Stimulated activated CD8-positive, alpha-beta memory T cell treated with anti-CD3 and anti-CD28 coated beads, Interleukin-7, amount 100 ng/mL, for 24 hours (primary cell): ENCODE data around the gene ALDOA.
A peak's percentile ranks its signal among the peaks of the same experiment; 100 is the strongest.

Experiments
- DNase-seq: peaks from one replicate; pipeline ENCODE4 v3.0.0-alpha.2; 2020; ENCODE audit warnings: low read depth

The ALDOA gene

DNA sequence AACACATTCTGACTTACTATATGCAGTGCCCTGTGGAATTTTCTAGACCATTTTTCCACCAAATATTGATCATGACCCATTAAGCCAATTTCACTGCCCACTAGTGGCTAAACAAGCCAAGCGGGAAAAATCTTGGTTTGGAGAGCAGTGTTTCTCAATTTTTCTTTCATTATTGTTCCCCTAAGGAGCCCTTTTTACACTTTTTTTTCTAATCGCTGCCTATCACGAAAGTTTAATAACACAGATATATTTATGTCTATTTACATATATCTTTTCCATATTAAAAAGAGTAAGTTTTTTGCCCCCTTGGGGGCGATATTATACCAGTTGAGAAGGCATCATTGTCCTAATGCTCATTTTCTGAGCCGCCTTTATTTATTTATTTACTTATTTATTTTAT is 23.7 kb upstream of the ALDOA start:
- no peak for DNase-seq

- DNase-seq: no peak
Measured at GRCh38 chr16:30046178-30046577, 19.4 kb upstream of the ALDOA start.

DNA sequence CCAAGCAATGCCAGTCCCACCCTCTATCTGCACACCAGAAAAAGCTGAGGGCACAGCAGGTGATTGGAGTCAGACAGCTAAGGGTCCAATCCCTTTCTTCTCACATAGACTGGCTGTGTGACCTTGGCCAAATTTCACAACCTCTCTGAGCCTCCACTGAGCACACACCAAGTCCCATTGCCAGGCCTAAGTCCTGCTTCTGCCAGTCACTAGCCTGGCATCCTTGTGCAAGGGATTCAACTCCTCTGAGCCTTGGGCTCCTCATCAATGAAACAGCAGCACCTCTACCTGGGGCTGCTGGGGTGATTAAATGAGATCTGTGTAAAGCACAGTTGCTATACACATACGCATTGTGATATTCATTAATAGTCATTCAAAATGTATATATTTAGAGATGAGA is 19.0 kb upstream of the ALDOA start:
- DNase-seq: no peak

- no peak for DNase-seq
Measured at GRCh38 chr16:30049871-30050270, 15.7 kb upstream of the ALDOA start.

GRCh38 chr16:30051518-30051917 is 14.0 kb upstream of the ALDOA start:
- DNase-seq: no peak

GRCh38 chr16:30052671-30053372 is 12.7 kb upstream of the ALDOA start:
- peak; percentile 87 for DNase-seq

DNA sequence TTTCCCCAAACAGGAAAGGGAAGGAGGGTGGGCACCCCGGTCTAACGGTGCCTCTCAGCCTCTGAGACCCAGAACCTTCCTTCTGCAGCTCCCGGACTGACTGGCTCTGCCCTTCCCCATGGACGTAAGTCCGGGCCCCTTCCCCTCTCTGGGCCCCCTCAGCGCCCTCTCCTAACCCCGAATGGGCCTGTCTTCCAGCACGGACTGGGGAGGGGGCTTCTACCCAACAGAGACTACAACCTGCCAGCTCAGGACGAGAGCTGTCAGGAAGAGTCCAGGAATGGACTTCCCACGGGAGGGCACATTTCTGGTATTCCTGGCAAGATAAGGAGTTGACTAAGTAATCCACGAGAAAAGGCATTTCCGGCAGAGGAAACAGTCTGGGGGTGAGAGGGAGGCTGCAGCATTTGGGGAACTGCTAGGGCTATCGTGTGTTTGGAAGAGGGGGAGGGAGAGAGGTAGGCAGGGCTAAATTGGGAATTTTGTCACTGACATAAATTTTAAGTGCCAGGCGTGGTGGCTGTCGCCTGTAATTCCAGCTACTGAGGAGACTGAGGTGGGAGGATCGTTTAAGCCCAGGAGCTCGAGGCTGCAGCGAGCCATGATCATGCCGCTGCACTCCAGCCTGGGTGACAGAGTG is 12.1 kb upstream of the ALDOA start:
- no peak for DNase-seq

DNA sequence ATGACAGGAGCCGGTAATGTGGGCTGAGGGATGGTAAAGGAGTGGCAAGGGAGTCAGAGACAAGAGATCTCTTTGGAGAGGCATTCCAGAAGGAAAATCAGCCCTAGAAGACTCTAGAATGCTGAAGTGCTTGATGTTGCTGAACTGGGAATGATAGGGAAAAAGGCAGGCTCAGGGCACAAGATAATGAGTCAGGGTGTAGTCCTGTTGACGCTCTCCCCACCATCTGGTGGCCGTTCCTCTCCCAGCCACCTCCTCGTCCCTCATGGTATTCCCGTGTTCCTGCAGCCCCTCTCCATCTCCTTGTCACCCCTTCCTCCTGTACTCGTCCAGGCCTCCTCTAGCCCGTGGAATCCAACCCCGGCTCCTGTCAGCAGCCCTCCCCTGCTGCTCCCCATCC is 11.1 kb upstream of the ALDOA start:
- no peak for DNase-seq

- DNase-seq: no peak
Measured at GRCh38 chr16:30054959-30055553, 10.5 kb upstream of the ALDOA start.

- DNase-seq: no peak
Measured at GRCh38 chr16:30060346-30060745, 5.2 kb upstream of the ALDOA start.

GRCh38 chr16:30060836-30061554 is 4.6 kb upstream of the ALDOA start:
- no peak for DNase-seq

- no peak for DNase-seq
Measured at GRCh38 chr16:30063278-30063892, 2.2 kb upstream of the ALDOA start.

DNA sequence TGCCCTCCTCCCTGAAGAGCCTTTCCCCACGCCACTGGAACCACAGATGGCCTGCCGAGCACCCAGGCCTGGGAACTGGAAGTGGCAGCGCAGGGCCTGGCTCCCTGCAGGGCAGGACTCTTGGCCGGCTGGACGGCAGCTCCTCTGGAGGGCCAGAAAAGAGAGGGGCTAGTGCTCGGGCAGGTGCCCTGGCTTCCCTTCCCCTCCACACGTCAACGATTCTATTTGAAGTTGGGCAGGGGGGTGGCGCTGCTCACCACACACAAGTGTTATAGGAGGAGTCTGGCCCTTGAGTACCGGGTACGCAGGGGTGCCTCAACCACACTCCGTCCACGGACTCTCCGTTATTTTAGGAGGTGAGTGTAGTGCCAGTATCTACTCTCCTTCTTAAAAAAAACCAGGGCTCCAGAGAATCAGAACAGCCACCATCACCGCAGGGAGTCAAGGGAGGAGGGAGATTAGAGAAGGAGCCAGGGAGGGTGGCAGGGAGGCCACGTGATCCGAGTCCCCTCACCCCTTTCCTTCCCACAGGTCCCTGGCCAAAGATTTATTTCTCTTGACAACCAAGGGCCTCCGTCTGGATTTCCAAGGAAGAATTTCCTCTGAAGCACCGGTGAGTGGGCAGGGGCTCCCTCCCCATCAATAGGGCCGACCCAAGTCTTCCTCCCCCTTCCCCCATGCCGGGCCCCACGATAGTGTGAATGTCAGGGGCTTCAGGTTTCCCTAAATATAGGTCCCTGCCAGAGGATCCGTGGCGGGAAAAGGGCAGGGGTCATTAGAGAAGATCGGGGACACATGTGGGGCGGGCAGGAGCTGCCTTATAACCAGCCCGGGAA is 1.4 kb upstream of the ALDOA start:
- DNase-seq: peak; percentile 50

DNA sequence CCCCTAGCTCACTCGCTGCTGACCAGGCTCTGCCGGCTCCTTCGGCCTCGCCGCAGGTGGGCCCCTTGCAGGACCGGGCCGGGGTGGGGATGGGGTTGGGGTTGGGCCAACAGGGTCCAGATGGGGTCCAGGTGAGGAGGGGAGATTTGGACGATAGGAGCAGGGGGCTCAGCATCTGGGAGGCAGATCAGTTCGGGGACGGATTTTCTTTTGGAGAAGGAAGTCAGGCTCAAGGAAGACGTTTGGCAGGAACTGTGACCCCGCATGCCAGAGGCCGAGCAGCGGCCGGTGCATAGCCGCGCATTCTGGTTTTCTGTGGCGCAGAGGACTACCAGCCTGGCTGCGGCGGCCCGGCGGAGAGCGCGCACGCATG is 845 bp upstream of the ALDOA start:
- DNase-seq: no peak

GRCh38 chr16:30065943-30066760 is 592 bp downstream of the ALDOA start:
- DNase-seq: no peak

DNA sequence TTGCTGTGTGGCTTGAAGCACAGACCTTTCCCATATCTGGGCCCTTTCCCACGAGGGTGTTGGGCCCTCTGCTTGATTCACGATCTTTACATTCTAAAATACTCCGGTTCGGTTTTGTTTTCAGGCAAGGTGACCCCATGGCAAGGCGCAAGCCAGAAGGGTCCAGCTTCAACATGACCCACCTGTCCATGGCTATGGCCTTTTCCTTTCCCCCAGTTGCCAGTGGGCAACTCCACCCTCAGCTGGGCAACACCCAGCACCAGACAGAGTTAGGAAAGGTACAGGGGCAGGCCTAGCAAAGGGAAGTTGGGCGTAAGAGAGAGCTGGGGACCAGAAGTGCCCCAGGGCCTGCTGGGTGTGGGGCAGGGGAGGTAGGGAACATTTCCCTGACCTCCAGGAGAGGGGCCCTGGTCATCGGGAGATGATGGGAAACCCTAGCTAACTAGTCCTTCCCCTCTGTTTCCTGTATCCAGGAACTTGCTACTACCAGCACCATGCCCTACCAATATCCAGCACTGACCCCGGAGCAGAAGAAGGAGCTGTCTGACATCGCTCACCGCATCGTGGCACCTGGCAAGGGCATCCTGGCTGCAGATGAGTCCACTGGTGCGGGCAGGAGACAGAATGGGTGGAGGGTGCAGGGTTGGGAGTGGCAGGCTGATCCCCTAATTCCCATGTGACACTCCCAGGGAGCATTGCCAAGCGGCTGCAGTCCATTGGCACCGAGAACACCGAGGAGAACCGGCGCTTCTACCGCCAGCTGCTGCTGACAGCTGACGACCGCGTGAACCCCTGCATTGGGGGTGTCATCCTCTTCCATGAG is 1.4 kb downstream of the ALDOA start:
- no peak for DNase-seq

GRCh38 chr16:30067584-30067916 is 2.0 kb downstream of the ALDOA start:
- no peak for DNase-seq

DNA sequence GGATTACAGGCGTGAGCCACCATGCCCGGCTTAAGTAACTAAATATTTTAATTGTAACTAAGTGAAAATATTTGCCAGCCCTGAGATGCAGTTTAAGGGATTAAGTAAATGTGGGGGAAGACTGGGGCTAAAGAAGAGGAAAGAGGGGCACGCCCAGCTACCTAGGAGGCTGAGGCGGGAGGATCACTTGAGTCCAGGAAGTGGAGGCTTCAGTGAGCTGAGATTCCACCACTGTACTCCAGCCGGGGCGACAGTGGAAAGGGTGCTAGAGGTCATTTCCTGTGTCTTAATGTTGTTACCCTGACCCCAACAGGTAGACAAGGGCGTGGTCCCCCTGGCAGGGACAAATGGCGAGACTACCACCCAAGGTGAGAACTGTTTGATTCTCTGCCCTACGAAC is 2.8 kb downstream of the ALDOA start:
- no peak for DNase-seq

DNA sequence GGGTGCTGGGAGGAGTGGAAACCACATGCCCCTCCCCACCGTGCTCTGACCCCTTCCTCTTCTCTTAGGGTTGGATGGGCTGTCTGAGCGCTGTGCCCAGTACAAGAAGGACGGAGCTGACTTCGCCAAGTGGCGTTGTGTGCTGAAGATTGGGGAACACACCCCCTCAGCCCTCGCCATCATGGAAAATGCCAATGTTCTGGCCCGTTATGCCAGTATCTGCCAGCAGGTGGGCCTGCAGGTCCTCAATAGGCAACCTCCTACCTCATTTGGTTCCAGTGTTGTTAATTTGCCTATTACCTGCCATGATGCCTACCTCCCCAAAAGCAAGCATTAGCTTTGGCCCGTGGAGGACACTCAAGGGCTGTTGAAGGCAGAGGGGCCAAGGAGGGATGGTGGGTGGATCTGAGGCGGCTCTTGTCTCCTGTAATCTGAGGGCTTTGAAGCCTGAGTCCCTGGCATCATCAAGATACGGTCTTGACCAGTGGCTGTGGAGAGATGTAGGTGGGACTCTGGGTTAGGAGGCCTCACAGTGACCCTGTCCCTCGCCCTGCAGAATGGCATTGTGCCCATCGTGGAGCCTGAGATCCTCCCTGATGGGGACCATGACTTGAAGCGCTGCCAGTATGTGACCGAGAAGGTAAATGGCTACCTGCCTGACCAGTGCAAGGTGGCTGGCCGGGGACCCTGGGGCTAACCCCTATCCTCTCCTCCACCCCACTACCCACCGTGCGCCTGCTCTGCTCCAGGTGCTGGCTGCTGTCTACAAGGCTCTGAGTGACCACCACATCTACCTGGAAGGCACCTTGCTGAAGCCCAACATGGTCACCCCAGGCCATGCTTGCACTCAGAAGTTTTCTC is 3.4 kb downstream of the ALDOA start:
- DNase-seq: no peak
